ENCODE measurements around the gene FABP3. TPM values are rescaled to one million over a fixed set of nuclear protein-coding genes. Genes with fewer than 3 reads are reported as not detected.

The FABP3 gene
- polyA plus RNA-seq, 10 donors: 106 to 214 (median 167) TPM

DNA sequence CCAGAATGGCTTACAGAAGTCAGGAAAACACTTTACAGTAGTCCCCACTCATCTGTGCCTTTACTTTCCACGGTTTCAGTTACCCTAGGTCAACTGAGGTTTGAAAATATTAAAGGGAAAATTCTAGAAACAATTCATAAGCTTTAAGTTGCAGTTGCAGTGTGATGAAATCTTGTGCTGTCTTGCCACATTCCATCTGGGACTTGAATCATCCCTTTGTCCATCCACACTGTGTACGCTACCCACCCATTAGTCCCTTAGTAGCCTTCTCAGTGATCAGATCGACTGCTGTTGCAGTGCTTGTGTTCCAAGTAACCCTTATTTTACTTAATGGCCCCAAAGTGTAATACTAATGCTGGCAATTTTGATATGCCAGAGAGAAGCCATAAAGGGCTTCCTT, 45.5 kb downstream of the FABP3 start:
- no peak for DNase-seq

DNA sequence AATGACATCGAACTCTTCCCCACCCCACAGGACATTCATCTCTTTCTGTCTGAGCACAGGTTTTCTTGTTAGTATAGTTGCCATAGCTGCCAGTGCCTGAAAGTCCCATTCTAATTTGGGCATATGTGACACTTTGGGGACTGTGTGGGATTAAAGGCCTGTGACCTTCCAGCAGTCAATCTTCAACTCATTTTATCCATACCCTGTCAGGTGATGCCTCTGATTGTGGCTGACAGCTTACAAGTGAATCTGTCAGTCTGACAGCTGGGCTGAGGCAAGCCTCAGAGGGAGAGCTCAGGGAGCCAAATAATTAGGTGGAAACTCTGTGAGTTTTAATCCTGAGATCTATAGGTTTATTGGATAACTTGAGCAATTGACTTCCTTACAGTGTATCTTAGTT, 46.4 kb downstream of the FABP3 start:
- DNase-seq: no peak

DNA sequence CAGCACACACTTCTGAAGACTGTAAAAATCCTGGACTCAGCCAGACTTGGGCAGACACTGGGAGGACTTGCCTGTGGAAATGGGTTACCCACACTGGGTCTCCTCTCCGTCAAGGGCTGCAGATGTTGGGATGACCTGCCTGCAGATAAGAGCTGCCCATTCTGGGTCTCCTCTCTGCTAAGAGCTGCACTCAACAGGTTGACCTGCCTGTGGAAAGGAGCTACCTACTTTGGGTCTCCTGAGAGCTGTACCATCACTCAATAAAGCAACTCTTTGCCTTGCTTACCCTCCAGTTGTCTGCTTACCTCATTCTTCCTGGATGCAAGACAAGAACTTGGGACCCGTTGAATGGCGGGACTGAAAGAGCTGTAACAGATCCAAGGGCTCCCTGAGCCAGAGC, 47.9 kb downstream of the FABP3 start:
- no peak for DNase-seq

DNA sequence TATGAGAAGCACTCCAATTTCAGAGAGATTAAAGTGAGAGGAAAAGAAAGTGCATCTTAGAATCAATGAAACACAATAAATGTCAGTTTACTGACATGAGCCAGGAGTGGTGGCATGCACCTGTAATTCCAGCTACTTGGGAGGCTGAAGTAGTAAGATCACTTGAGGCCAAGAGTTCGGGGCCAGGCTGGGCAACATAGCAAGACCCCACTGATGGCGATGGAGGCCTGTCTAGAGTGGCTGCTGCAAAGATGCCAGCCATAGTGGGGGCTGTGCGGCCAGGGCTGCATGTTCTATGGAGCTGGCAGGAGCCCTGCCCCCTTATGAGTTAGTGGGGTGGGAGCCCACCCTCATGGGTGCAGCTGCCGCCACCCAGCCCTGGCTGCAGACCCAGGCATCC, 48.8 kb downstream of the FABP3 start:
- DNase-seq: no peak

DNA sequence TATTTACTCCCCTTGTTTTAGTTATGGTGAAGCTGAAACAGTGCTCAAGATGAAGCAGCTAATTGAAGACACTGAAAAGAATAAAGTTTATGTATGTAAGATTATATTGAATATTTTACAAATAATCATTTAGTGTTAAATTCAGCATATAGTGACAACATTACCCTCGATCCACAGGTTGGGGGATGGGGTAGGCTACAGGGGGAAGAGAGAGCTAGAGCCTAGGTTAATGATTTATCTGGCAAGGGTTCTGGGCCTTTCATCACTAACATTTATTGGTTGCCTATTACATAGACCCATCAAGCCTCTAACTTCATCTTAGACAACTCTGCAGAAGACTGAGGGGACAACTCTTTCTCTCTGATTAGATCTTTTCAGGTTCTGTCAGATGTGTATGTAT, 54.7 kb downstream of the FABP3 start:
- no peak for DNase-seq

DNA sequence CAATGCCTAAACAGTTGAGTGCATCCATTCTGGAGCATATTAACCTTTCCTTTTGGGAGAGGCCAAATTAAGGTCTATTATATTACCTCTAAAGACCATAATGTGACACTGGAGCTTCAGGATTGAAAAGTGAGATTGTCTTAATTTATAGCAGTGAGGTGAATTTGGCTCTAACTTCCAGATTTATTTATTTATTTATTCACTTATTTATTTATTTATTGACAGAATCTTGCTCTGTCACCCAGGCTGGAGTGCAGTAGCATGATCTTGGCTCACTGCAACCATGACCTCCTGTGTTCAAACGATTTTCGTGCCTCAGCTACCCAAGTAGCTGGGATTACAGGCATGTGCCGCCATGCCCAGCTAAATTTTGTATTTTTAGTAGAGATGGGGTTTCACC, 57.0 kb downstream of the FABP3 start:
- no peak for DNase-seq

Other genes with a start within 250 kb of the FABP3 start
- gene NKAIN1, start 133.2 kb downstream of the FABP3 start, polyA plus RNA-seq (ENCODE audit: insufficient read length in 10 of 10): 1 to 10 TPM; 1.5 to 2.7 (median 2.0) TPM
- gene SNRNP40, start 76.3 kb downstream of the FABP3 start, polyA plus RNA-seq (ENCODE audit: insufficient read length in 10 of 10): 10 to 100 TPM; 33.8 to 48.8 (median 41.6) TPM
- gene ZCCHC17, start 76.0 kb downstream of the FABP3 start, polyA plus RNA-seq (ENCODE audit: insufficient read length in 10 of 10): 10 to 100 TPM; 22.7 to 30.0 (median 26.3) TPM
- gene SERINC2, start 40.1 kb upstream of the FABP3 start, polyA plus RNA-seq (ENCODE audit: insufficient read length in 10 of 10): 10 to 100 TPM; 24.6 to 34.9 (median 31.3) TPM
- gene TINAGL1, start 203.4 kb upstream of the FABP3 start, polyA plus RNA-seq (ENCODE audit: insufficient read length in 10 of 10): 10 to 100 TPM; 16.9 to 30.9 (median 20.5) TPM
- gene HCRTR1, start 244.6 kb upstream of the FABP3 start, polyA plus RNA-seq (ENCODE audit: insufficient read length in 10 of 10): under 1 TPM in 9 of 10 donors, not detected in 1; 0.11 to 0.57 (median 0.21) TPM

Data from muscle of back (tissue), 11 donors.